Measurements from ENCODE around the gene CFAP57.

Gene CFAP57

DNA sequence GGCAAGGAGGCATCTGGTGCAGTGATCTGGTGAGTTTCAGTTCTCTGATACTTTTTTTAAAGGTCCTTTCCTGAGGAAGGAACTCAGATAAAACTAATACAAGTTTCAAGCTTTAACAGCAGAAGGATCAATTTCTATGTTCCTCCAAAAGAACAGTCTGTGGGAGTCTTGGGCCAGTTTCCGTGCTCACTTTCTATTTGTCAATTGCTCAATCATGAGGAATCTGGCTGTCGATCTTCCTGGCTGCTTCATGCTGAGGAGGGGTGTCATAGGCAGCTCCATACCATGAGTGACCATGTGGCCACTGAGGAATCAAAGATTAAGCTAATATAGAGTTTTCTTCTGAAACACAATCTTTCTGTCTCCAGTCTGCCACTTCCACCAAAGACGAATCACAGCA lies 86.2 kb downstream of the CFAP57 start:
- H3K4me1 ChIP-seq (ENCODE audit: low read depth, poor library complexity, severe bottlenecking), result no peaks in the 10 kb centered on the region
- no peak overlapping the region for H3K9ac ChIP-seq
- H3K4me2 ChIP-seq, result no peak overlapping the region
- H3K27me3 ChIP-seq (ENCODE audit: insufficient read depth, low read depth), result no peaks in the 10 kb centered on the region
- TF ChIP-seq, protein P1, sequence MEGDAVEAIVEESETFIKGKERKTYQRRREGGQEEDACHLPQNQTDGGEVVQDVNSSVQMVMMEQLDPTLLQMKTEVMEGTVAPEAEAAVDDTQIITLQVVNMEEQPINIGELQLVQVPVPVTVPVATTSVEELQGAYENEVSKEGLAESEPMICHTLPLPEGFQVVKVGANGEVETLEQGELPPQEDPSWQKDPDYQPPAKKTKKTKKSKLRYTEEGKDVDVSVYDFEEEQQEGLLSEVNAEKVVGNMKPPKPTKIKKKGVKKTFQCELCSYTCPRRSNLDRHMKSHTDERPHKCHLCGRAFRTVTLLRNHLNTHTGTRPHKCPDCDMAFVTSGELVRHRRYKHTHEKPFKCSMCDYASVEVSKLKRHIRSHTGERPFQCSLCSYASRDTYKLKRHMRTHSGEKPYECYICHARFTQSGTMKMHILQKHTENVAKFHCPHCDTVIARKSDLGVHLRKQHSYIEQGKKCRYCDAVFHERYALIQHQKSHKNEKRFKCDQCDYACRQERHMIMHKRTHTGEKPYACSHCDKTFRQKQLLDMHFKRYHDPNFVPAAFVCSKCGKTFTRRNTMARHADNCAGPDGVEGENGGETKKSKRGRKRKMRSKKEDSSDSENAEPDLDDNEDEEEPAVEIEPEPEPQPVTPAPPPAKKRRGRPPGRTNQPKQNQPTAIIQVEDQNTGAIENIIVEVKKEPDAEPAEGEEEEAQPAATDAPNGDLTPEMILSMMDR (conservative IDR thresholded peaks at IDR 0.05; ENCODE audit: low read depth, low read length), result no peak
- no peak overlapping the region for H3K4me3 ChIP-seq (IDR thresholded peaks at IDR 0.05; ENCODE audit: insufficient read depth, low read depth, low read length)
- H4K20me1 ChIP-seq (ENCODE audit: insufficient read depth), result no peaks in the 10 kb centered on the region
- no peak overlapping the region for H2AFZ ChIP-seq (ENCODE audit: low read depth)
- H3K36me3 ChIP-seq (ENCODE audit: insufficient read depth), result no peaks in the 10 kb centered on the region
- H3K79me2 ChIP-seq (ENCODE audit: insufficient read depth, low read depth), result no peaks in the 10 kb centered on the region
- no peak overlapping the region for H3K27ac ChIP-seq

GRCh38 chr1:43265431-43265830 lies 93.3 kb downstream of the CFAP57 start:
- H3K79me2 ChIP-seq (ENCODE audit: insufficient read depth, low read depth), result no peaks in the 10 kb centered on the region
- H3K36me3 ChIP-seq (ENCODE audit: insufficient read depth), result no peaks in the 10 kb centered on the region
- no peak overlapping the region for H3K4me2 ChIP-seq
- TF ChIP-seq, protein P1 (conservative IDR thresholded peaks at IDR 0.05; ENCODE audit: low read depth, low read length), result no peak
- no peaks in the 10 kb centered on the region for H3K4me1 ChIP-seq (ENCODE audit: low read depth, poor library complexity, severe bottlenecking)
- no peak overlapping the region for H3K9ac ChIP-seq
- H3K27ac ChIP-seq, result no peak overlapping the region
- H3K27me3 ChIP-seq (ENCODE audit: insufficient read depth, low read depth), result no peaks in the 10 kb centered on the region
- no peak overlapping the region for H2AFZ ChIP-seq (ENCODE audit: low read depth)
- H4K20me1 ChIP-seq (ENCODE audit: insufficient read depth), result no peaks in the 10 kb centered on the region
- no peak overlapping the region for H3K4me3 ChIP-seq (IDR thresholded peaks at IDR 0.05; ENCODE audit: insufficient read depth, low read depth, low read length)

- Histone ChIP-seq H3K27ac (no peak overlapping the region), H3K27me3 (ENCODE audit: insufficient read depth, low read depth) (no peaks in the 10 kb centered on the region), H3K79me2 (ENCODE audit: insufficient read depth, low read depth) (no peaks in the 10 kb centered on the region), H3K4me1 (ENCODE audit: low read depth, poor library complexity, severe bottlenecking) (no peaks in the 10 kb centered on the region), H3K9ac (no peak overlapping the region), H3K4me2 (no peak overlapping the region), H3K36me3 (ENCODE audit: insufficient read depth) (no peaks in the 10 kb centered on the region), H2AFZ (ENCODE audit: low read depth) (no peak overlapping the region), H3K4me3 (IDR thresholded peaks at IDR 0.05; ENCODE audit: insufficient read depth, low read depth, low read length) (no peak overlapping the region), H4K20me1 (ENCODE audit: insufficient read depth) (no peaks in the 10 kb centered on the region)
- TF ChIP-seq, protein P1 (conservative IDR thresholded peaks at IDR 0.05; ENCODE audit: low read depth, low read length), result no peak
Measured at GRCh38 chr1:43266881-43267280, 94.8 kb downstream of the CFAP57 start.

GRCh38 chr1:43267291-43267805 lies 95.2 kb downstream of the CFAP57 start:
- no peaks in the 10 kb centered on the region for H4K20me1 ChIP-seq (ENCODE audit: insufficient read depth)
- no peak overlapping the region for H3K4me2 ChIP-seq
- H3K4me1 ChIP-seq (ENCODE audit: low read depth, poor library complexity, severe bottlenecking), result no peaks in the 10 kb centered on the region
- no peak overlapping the region for H3K9ac ChIP-seq
- H3K4me3 ChIP-seq (IDR thresholded peaks at IDR 0.05; ENCODE audit: insufficient read depth, low read depth, low read length), result no peak overlapping the region
- no peak overlapping the region for H2AFZ ChIP-seq (ENCODE audit: low read depth)
- H3K27ac ChIP-seq, result no peak overlapping the region
- H3K27me3 ChIP-seq (ENCODE audit: insufficient read depth, low read depth), result no peaks in the 10 kb centered on the region
- H3K36me3 ChIP-seq (ENCODE audit: insufficient read depth), result no peaks in the 10 kb centered on the region
- TF ChIP-seq, protein P1 (conservative IDR thresholded peaks at IDR 0.05; ENCODE audit: low read depth, low read length), result no peak
- H3K79me2 ChIP-seq (ENCODE audit: insufficient read depth, low read depth), result no peaks in the 10 kb centered on the region
